Cardiac muscle cell (in vitro differentiated cells and primary cell): ENCODE data around the gene CYFIP1. TPM values are rescaled to one million over a fixed set of nuclear protein-coding genes. Genes with fewer than 3 reads are reported as not detected.
A peak's percentile ranks its signal among the peaks of the same experiment; 100 is the strongest.

Experiments used
- DNase-seq, 2 donors: peaks; one replicate each; pipeline versions ENCODE4 v3.0.0 to v3.0.0-alpha.2; 2010 to 2017; ENCODE audit warnings: low read depth in 1 of 2, low spot score in 1 of 2
- H3K27ac ChIP-seq: fragments of 200-600 bp; sonication (generic); 2 replicates; pipeline ENCODE4 v1.5.1; 2016
- H3K27me3 ChIP-seq: fragments of 200-600 bp; sonication (generic); 2 replicates; pipeline ENCODE4 v1.6.0; 2016; ENCODE audit warnings: control low read depth
- H3K36me3 ChIP-seq: fragments of 200-600 bp; sonication (generic); 2 replicates; pipeline ENCODE4 v1.5.1; 2016; ENCODE audit warnings: control low read depth
- H3K4me1 ChIP-seq: fragments of 200-600 bp; sonication (generic); 2 replicates; pipeline ENCODE4 v1.8.1; 2017; ENCODE audit warnings: low read depth, mild to moderate bottlenecking, mixed run types
- H3K4me3 ChIP-seq: fragments of 200-600 bp; sonication (generic); 2 replicates; pipeline ENCODE4 v1.5.1; 2016; ENCODE audit warnings: mild to moderate bottlenecking
- H3K9me3 ChIP-seq: fragments of 200-600 bp; sonication (generic); 2 replicates; pipeline ENCODE4 v1.5.1; 2017; ENCODE audit warnings: low read depth, mild to moderate bottlenecking, control low read depth
- CTCF ChIP-seq: IDR thresholded peaks from 2 replicates; pipeline ENCODE4 v1.5.1; 2012; ENCODE audit warnings: low read depth, mild to moderate bottlenecking, low read length
- polyA plus RNA-seq: library from polyadenylated mRNA; unstranded; fragments of >200 nt; fragmentation: Nextera tagmentation; extraction: Ambion mirVana; gene quantifications from 2 replicates; pipeline ENCODE4 v1.2.1, GENCODE V29; 2016
- total RNA-seq: library from RNA; depleted of rRNA; stranded (reverse); fragments of >200 nt; gene quantifications from 2 replicates; pipeline ENCODE4 v1.2.3, GENCODE V29; 2016

Gene CYFIP1
- total and polyA plus RNA-seq, 2 experiments from 2014 or later = 32.9 to 38.7 TPM

DNA sequence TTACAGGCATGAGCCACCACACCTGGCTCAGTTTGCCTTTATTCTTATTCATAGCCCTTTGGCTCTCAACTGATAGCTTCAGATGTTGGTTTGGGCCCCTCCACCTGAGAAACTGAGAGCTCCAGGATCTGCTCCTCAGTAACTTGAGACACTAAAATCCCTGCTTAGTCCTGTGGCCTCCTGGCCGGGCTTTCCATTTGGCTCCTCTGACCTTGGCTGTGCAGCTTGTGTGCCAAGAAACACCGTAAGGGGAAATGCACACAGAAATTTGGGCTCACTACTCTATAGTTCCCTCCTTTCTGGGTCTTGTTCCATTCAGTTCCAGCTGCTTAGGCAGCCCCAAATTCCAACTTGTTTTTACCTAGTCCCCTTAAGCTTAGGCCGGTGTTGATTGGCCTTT is 116.8 kb downstream of the CYFIP1 start:
- no peak for DNase-seq
- H3K27me3 ChIP-seq = no peaks in the 10 kb centered on the region
- H3K36me3 ChIP-seq = peaks cover 47% of the 10 kb centered on the region
- no peaks in the 10 kb centered on the region for H3K4me1 ChIP-seq
- TF ChIP-seq CTCF = no peak
- H3K27ac ChIP-seq = no peak overlapping the region
- no peak overlapping the region for H3K4me3 ChIP-seq
- H3K9me3 ChIP-seq = no peaks in the 10 kb centered on the region

DNA sequence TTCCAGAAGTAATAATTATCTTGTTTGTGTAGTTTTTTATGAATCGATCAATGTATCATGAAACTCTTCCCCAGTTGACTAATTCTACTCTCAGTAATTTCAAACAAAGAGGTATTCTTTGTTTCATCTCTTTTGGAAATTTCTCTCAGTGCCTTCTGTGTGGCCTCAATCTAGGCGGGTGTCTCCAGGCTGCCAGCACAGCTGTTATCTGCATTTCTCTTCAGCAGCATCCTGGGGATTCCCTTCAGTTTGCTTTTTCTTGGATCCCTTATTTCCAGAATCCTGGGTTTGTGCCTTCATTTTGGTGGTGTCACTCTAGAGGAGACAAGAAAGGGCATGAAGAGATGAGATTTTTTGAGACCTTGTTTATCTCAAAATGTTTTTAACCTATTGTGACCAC is 119.0 kb downstream of the CYFIP1 start:
- Histone ChIP-seq H3K4me3 (no peak overlapping the region), H3K27ac (no peak overlapping the region), H3K9me3 (no peaks in the 10 kb centered on the region), H3K27me3 (no peaks in the 10 kb centered on the region), H3K36me3 (peaks cover 34% of the 10 kb centered on the region), H3K4me1 (no peaks in the 10 kb centered on the region)
- DNase-seq = no peak
- TF ChIP-seq CTCF = no peak

DNA sequence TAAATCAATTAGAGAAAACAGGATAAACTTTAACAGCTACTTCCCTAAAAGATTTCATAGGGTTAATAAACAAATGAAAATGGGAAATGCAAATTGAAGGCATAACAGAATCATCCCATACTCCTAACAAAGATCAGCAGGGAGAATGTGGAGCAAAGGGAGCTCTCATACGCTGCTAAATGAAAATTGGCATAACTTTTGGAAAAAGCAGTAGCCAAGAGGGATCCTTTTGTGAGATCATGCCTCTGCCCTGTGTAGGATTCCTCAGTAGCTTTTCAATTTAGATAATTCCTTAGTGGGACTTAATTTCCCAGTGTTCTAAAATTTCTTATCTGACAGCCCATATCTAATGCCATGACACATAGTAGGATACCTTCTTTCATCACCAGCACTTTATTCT is 123.5 kb downstream of the CYFIP1 start:
- no peaks in the 10 kb centered on the region for H3K4me1 ChIP-seq
- DNase-seq = no peak
- no peak overlapping the region for H3K4me3 ChIP-seq
- H3K36me3 ChIP-seq = peaks cover 32% of the 10 kb centered on the region
- TF ChIP-seq CTCF = no peak
- H3K27me3 ChIP-seq = no peaks in the 10 kb centered on the region
- H3K27ac ChIP-seq = no peak overlapping the region
- H3K9me3 ChIP-seq = no peaks in the 10 kb centered on the region

- Histone ChIP-seq H3K27ac (no peak overlapping the region), H3K4me1 (no peaks in the 10 kb centered on the region), H3K4me3 (no peak overlapping the region), H3K36me3 (peaks cover 23% of the 10 kb centered on the region), H3K27me3 (no peaks in the 10 kb centered on the region), H3K9me3 (no peaks in the 10 kb centered on the region)
- TF ChIP-seq CTCF = no peak
- DNase-seq = peak in 1 of 2 donors; percentile 29
Observed at GRCh38 chr15:22855791-22856190, 124.4 kb downstream of the CYFIP1 start.

DNA sequence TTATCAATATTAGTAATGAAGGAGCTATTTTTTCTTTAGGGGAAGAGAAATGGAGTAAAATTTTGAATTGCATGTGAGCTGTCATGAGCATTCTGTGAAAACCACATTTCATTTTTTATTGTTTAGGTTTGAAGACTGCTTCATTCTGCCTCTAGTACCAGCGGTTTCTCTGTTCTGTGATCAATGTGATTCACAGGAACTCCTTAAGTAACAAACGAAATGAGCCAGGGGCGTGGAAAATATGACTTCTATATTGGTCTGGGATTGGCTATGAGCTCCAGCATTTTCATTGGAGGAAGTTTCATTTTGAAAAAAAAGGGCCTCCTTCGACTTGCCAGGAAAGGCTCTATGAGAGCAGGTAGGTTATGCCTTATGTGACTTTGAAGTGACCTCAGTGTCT is 128.7 kb downstream of the CYFIP1 start:
- no peaks in the 10 kb centered on the region for H3K27me3 ChIP-seq

More for the DNA sequence above, 128.7 kb downstream of the CYFIP1 start:
- Histone ChIP-seq H3K4me3 (no peak overlapping the region), H3K9me3 (no peaks in the 10 kb centered on the region), H3K4me1 (no peaks in the 10 kb centered on the region), H3K36me3 (peaks cover 5% of the 10 kb centered on the region), H3K27ac (no peak overlapping the region)
- no peak for DNase-seq
- TF ChIP-seq CTCF = no peak
